K562 (cell line): ENCODE results near the gene GPX5. TPM values are rescaled to one million over a fixed set of nuclear protein-coding genes. Genes with fewer than 3 reads are reported as not detected.
A peak's percentile ranks its signal among the peaks of the same experiment; 100 is the strongest.

ENCODE experiments used
- DPF2 ChIP-seq: fragments of 450-650 bp; IDR thresholded peaks from 2 replicates; pipeline ENCODE4 v1.6.1; 2016
- HEY1 ChIP-seq: fragments of 250-450 bp; sonication (Bioruptor Pico); IDR thresholded peaks from 2 replicates; pipeline ENCODE4 v1.5.0; 2020; ENCODE audit warnings: mild to moderate bottlenecking, moderate library complexity, borderline replicate concordance
- L3MBTL2 ChIP-seq: fragments of 450-650 bp; IDR thresholded peaks from 2 replicates; pipeline ENCODE4 v1.6.1; 2016; ENCODE audit warnings: mild to moderate bottlenecking, moderate library complexity
- NBN ChIP-seq: fragments of 450-650 bp; IDR thresholded peaks from 2 replicates; pipeline ENCODE4 v1.6.1; 2016; ENCODE audit warnings: low read depth, mild to moderate bottlenecking
- PTRF ChIP-seq: fragments of 450-650 bp; IDR thresholded peaks from 2 replicates; pipeline ENCODE4 v1.6.1; 2016; ENCODE audit warnings: mild to moderate bottlenecking, missing genetic modification characterization, missing compliant biosample characterization
- SMARCE1 ChIP-seq: fragments of 450-650 bp; IDR thresholded peaks from 2 replicates; pipeline ENCODE4 v1.7.1; 2016; ENCODE audit warnings: mild to moderate bottlenecking
- TCF3 ChIP-seq: sonication (generic); formaldehyde crosslinking; IDR thresholded peaks from 2 replicates; pipeline ENCODE4 v1.4.0; 2020; ENCODE audit warnings: mild to moderate bottlenecking, missing genetic modification reagents
- ZNF551 ChIP-seq: fragments of 250-450 bp; sonication (Bioruptor Pico); IDR thresholded peaks from 2 replicates; pipeline ENCODE4 v1.5.0; 2021; ENCODE audit warnings: mild to moderate bottlenecking, moderate library complexity
- polyA plus RNA-seq, 8 experiments: library from polyadenylated mRNA; depleted of rRNA in 4 of 8; stranded (reverse) in 5 of 8; unstranded in 3 of 8; fragments of >200 nt; fragmentation: Nextera tagmentation in 2 of 8; fragmentation: Illumina TruSeq in 1 of 8; extraction: Ambion mirVana in 2 of 8; extraction: Trizol in 1 of 8; gene quantifications; 2 replicates each; pipeline versions ENCODE4 v1.2.1 to v1.2.3, GENCODE V29; 2011 to 2014; ENCODE audit warnings: inconsistent platforms in 1 of 8, missing spikeins in 1 of 8
- total RNA-seq, 7 experiments: library from RNA; depleted of rRNA in 6 of 7; stranded (reverse); fragments of >200 nt in 6 of 7; fragmentation: Illumina TruSeq in 2 of 7; extraction: Trizol in 2 of 7; gene quantifications; 2 replicates each; pipeline versions ENCODE4 v1.2.1 to v1.2.3, GENCODE V29; 2011 to 2021; ENCODE audit warnings: low replicate concordance in 1 of 7
- TF ChIP-seq, protein P1 (sequence below), 2 experiments: fragments of 450-650 bp in 1 of 2; sonication (generic) in 1 of 2; formaldehyde crosslinking in 1 of 2; IDR thresholded peaks; 2 replicates each; pipeline versions ENCODE4 v1.7.1 to v1.9.0; 2016 to 2022; ENCODE audit warnings: inconsistent platforms in 1 of 2, mild to moderate bottlenecking in 1 of 2, missing genetic modification reagents in 1 of 2
- TF ChIP-seq, protein P2 (sequence below): fragments of 450-650 bp; IDR thresholded peaks from 2 replicates; pipeline ENCODE4 v1.6.1; 2017; ENCODE audit warnings: mild to moderate bottlenecking, moderate library complexity
- TF ChIP-seq, protein P3 (sequence below): sonication (generic); IDR thresholded peaks from 2 replicates; pipeline ENCODE4 v1.6.1; 2016
- TF ChIP-seq, protein P4 (sequence below): fragments of 250-450 bp; sonication (Bioruptor Pico); IDR thresholded peaks from 2 replicates; pipeline ENCODE4 v1.5.1; 2021; ENCODE audit warnings: mild to moderate bottlenecking
- TF ChIP-seq, protein P5 (sequence below): fragments of 450-650 bp; IDR thresholded peaks from 2 replicates; pipeline ENCODE4 v1.7.0; 2016; ENCODE audit warnings: borderline replicate concordance

GPX5 gene
- total and polyA plus RNA-seq, 9 of the 15 experiments (the other 6 are each of a cell fraction or from before 2014, with no cell fraction given), result 0.07 to 0.18 (median 0.15) TPM; not detected in 6

DNA sequence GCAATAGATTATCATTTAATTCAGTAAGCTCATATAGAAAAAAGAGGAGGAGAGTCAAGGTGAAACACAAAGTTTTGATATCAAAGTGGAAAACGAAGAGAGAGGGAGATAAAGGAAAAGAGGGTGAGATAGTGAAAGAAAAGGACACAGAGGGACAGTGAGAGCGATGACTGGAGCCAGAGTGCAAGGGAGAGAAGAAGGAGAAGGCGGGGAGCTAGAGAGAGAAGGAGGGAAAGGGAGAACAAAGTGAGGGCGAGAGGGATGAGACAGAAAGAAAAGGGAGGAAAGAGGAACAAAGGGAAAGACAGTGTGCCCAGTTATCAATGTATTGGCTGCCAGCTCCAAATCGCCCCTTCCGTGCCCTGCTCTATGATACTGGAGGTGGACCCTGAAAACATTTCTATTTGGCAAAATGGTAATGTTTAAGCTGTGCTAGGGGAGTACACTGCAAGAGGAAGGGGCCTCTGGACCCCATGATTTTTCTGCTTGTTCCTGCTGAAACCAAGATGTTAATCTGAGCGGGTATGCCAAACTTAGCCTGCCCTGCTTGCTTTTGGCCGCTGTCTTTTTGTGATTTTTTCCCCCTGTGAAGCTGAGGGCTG, 27.8 kb downstream of the GPX5 start (continued):
- TF ChIP-seq, protein P1, sequence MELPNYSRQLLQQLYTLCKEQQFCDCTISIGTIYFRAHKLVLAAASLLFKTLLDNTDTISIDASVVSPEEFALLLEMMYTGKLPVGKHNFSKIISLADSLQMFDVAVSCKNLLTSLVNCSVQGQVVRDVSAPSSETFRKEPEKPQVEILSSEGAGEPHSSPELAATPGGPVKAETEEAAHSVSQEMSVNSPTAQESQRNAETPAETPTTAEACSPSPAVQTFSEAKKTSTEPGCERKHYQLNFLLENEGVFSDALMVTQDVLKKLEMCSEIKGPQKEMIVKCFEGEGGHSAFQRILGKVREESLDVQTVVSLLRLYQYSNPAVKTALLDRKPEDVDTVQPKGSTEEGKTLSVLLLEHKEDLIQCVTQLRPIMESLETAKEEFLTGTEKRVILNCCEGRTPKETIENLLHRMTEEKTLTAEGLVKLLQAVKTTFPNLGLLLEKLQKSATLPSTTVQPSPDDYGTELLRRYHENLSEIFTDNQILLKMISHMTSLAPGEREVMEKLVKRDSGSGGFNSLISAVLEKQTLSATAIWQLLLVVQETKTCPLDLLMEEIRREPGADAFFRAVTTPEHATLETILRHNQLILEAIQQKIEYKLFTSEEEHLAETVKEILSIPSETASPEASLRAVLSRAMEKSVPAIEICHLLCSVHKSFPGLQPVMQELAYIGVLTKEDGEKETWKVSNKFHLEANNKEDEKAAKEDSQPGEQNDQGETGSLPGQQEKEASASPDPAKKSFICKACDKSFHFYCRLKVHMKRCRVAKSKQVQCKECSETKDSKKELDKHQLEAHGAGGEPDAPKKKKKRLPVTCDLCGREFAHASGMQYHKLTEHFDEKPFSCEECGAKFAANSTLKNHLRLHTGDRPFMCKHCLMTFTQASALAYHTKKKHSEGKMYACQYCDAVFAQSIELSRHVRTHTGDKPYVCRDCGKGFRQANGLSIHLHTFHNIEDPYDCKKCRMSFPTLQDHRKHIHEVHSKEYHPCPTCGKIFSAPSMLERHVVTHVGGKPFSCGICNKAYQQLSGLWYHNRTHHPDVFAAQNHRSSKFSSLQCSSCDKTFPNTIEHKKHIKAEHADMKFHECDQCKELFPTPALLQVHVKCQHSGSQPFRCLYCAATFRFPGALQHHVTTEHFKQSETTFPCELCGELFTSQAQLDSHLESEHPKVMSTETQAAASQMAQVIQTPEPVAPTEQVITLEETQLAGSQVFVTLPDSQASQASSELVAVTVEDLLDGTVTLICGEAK (IDR thresholded peaks at IDR 0.05), result peak; percentile 50; the same call in 1 of the 2 replicates
- TF ChIP-seq, protein P1 (CRISPR knock-in tag; IDR thresholded peaks at IDR 0.05), result no peak
- TF ChIP-seq, protein P2, sequence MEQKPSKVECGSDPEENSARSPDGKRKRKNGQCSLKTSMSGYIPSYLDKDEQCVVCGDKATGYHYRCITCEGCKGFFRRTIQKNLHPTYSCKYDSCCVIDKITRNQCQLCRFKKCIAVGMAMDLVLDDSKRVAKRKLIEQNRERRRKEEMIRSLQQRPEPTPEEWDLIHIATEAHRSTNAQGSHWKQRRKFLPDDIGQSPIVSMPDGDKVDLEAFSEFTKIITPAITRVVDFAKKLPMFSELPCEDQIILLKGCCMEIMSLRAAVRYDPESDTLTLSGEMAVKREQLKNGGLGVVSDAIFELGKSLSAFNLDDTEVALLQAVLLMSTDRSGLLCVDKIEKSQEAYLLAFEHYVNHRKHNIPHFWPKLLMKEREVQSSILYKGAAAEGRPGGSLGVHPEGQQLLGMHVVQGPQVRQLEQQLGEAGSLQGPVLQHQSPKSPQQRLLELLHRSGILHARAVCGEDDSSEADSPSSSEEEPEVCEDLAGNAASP, result no peak
- peak; percentile 76; the same call in 1 of the 2 replicates for TF ChIP-seq SMARCE1
- no peak for TF ChIP-seq ZNF551 (CRISPR knock-in tag)
- no peak for TF ChIP-seq L3MBTL2
- TF ChIP-seq, protein P3, sequence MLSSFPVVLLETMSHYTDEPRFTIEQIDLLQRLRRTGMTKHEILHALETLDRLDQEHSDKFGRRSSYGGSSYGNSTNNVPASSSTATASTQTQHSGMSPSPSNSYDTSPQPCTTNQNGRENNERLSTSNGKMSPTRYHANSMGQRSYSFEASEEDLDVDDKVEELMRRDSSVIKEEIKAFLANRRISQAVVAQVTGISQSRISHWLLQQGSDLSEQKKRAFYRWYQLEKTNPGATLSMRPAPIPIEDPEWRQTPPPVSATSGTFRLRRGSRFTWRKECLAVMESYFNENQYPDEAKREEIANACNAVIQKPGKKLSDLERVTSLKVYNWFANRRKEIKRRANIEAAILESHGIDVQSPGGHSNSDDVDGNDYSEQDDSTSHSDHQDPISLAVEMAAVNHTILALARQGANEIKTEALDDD, result no peak
- TF ChIP-seq, protein P4, sequence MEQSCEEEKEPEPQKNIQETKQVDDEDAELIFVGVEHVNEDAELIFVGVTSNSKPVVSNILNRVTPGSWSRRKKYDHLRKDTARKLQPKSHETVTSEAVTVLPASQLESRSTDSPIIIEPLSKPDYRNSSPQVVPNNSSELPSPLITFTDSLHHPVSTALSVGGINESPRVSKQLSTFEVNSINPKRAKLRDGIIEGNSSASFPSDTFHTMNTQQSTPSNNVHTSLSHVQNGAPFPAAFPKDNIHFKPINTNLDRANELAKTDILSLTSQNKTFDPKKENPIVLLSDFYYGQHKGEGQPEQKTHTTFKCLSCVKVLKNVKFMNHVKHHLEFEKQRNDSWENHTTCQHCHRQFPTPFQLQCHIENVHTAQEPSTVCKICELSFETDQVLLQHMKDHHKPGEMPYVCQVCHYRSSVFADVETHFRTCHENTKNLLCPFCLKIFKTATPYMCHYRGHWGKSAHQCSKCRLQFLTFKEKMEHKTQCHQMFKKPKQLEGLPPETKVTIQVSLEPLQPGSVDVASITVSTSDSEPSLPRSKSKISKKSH, result no peak
- TF ChIP-seq PTRF, result no peak
- TF ChIP-seq DPF2, result peak; percentile 56
- TF ChIP-seq, protein P5, sequence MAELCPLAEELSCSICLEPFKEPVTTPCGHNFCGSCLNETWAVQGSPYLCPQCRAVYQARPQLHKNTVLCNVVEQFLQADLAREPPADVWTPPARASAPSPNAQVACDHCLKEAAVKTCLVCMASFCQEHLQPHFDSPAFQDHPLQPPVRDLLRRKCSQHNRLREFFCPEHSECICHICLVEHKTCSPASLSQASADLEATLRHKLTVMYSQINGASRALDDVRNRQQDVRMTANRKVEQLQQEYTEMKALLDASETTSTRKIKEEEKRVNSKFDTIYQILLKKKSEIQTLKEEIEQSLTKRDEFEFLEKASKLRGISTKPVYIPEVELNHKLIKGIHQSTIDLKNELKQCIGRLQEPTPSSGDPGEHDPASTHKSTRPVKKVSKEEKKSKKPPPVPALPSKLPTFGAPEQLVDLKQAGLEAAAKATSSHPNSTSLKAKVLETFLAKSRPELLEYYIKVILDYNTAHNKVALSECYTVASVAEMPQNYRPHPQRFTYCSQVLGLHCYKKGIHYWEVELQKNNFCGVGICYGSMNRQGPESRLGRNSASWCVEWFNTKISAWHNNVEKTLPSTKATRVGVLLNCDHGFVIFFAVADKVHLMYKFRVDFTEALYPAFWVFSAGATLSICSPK, result peak; percentile 94
- TF ChIP-seq NBN, result peak; percentile 60; the same call in 1 of the 2 replicates
- no peak for TF ChIP-seq TCF3 (CRISPR knock-in tag)
- no peak for TF ChIP-seq HEY1 (CRISPR knock-in tag)
